PC-9 (cell line): ENCODE data around the gene NRDC. TPM values are rescaled to one million over a fixed set of nuclear protein-coding genes. Genes with fewer than 3 reads are reported as not detected.
A peak's percentile ranks its signal among the peaks of the same experiment; 100 is the strongest.

Experiments
- BruUV-seq: library from RNA; stranded (reverse); fragments of 400-500 nt; replicated peaks from 2 replicates; lab custom pipeline; 2021; lab: Mats Ljungman, UMichigan
- CTCF ChIA-PET: fragments of 300-600 bp; sonication (Branson Sonifier 250); formaldehyde crosslinking; loops from one replicate; lab custom pipeline; 2022; ENCODE audit warnings: antibody characterized with exemption; lab: Charles Lee
- POLR2A ChIA-PET: fragments of 300-600 bp; sonication (Branson Sonifier 250); formaldehyde crosslinking; loops from one replicate; lab custom pipeline; 2022; ENCODE audit warnings: antibody characterized with exemption; ENCODE audit not compliant: unreplicated experiment; lab: Charles Lee
- DNase-seq, 2 experiments: peaks; one replicate each; pipeline versions ENCODE4 v3.0.0 to v3.0.0-alpha.2; 2015 to 2022; ENCODE audit warnings: mixed read lengths in 1 of 2
- H2AFZ ChIP-seq: fragments of 200-600 bp; sonication (generic); 2 replicates; pipeline ENCODE4 v1.8.1; 2017; ENCODE audit warnings: antibody characterized with exemption
- H3F3A ChIP-seq: fragments of 200-600 bp; sonication (generic); 2 replicates; pipeline ENCODE4 v1.8.1; 2017; ENCODE audit warnings: antibody characterized with exemption, mild to moderate bottlenecking, low read depth; ENCODE audit not compliant: insufficient read depth
- H3K27ac ChIP-seq: fragments of 200-600 bp; sonication (generic); 2 replicates; pipeline ENCODE4 v1.6.1; 2016; ENCODE audit warnings: mixed run types
- H3K27me3 ChIP-seq: fragments of 200-600 bp; sonication (generic); 2 replicates; pipeline ENCODE4 v1.6.1; 2016; ENCODE audit warnings: low read depth, mixed run types; ENCODE audit not compliant: insufficient read depth
- H3K36me3 ChIP-seq: fragments of 200-600 bp; sonication (generic); 2 replicates; pipeline ENCODE4 v1.6.1; 2016; ENCODE audit warnings: low read depth, mixed run types
- H3K4me1 ChIP-seq: fragments of 200-600 bp; sonication (generic); replicated peaks from 2 replicates; pipeline ENCODE4 v1.6.1; 2016; ENCODE audit warnings: mixed run types; ENCODE audit not compliant: insufficient read depth
- H3K4me2 ChIP-seq: fragments of 200-600 bp; sonication (generic); 2 replicates; pipeline ENCODE4 v1.6.1; 2017; ENCODE audit warnings: mixed run types
- H3K4me3 ChIP-seq: fragments of 200-600 bp; sonication (generic); 2 replicates; pipeline ENCODE4 v1.6.1; 2016; ENCODE audit warnings: mixed run types
- H3K79me2 ChIP-seq: fragments of 200-600 bp; sonication (generic); 2 replicates; pipeline ENCODE4 v1.6.1; 2017; ENCODE audit warnings: low read depth, mixed run types
- H3K9me2 ChIP-seq: fragments of 200-600 bp; sonication (generic); 2 replicates; pipeline ENCODE4 v1.8.1; 2017; ENCODE audit warnings: mild to moderate bottlenecking; ENCODE audit not compliant: insufficient read depth
- H3K9me3 ChIP-seq: fragments of 200-600 bp; sonication (generic); 2 replicates; pipeline ENCODE4 v1.8.1; 2016; ENCODE audit warnings: low read depth; ENCODE audit not compliant: insufficient read depth
- H4K20me1 ChIP-seq: fragments of 200-600 bp; sonication (generic); 2 replicates; pipeline ENCODE4 v1.8.1; 2017; ENCODE audit not compliant: insufficient read depth
- CTCF ChIP-seq: fragments of 200-600 bp; sonication (generic); conservative IDR thresholded peaks from 2 replicates; pipeline ENCODE4 v1.6.1; 2017; ENCODE audit warnings: mixed run types, antibody characterized with exemption, mild to moderate bottlenecking, moderate library complexity
- EZH2 ChIP-seq: fragments of 200-600 bp; sonication (generic); IDR thresholded peaks from 2 replicates; pipeline ENCODE4 v1.8.0; 2017; ENCODE audit warnings: antibody characterized with exemption, low read depth
- intact Hi-C: fragments of 100-400 bp; cut with micrococcal nuclease; formaldehyde crosslinking; loops from one replicate; pipeline ENCODE4 v1.10.0; 2022; ENCODE audit not compliant: unreplicated experiment
- total RNA-seq: library from RNA; stranded (reverse); gene quantifications from 2 replicates; pipeline ENCODE4 v1.2.3, GENCODE V29; 2021

Gene NRDC
- total RNA-seq, 1 experiment from 2014 or later, result 219 TPM

DNA sequence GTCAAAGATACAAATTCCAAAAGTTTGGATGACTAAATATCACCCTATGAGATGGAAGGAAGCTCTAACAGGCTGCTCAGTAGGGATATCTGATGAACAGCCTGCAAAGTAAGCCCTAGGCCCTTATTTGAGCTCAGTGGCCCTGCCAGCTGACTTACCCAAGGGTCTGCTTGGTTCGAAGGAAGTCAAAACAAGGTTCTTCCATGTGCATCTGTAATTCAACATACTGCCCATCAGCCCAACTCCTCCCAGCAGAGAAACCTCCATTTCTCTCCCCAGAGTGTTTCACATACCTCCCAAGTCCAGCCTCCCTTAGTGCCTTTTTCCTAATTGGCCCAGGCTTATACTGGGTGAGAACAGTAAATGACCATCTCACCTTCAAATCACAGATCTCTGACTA, 86.6 kb downstream of the NRDC start:
- Histone ChIP-seq H3K9me2 (no peaks in the 10 kb centered on the region), H3K9me3 (no peaks in the 10 kb centered on the region), H2AFZ (no peak overlapping the region), H3K4me1 (no peaks in the 10 kb centered on the region), H3F3A (peaks cover 65% of the 10 kb centered on the region), H3K4me2 (no peak overlapping the region), H3K27me3 (no peaks in the 10 kb centered on the region), H3K27ac (0 out of 2 replicates have a peak overlapping the region, but pooled peaks have one; percentile 13), H3K4me3 (no peak overlapping the region), H3K36me3 (peaks cover 67% of the 10 kb centered on the region), H3K79me2 (no peaks in the 10 kb centered on the region), H4K20me1 (no peaks in the 10 kb centered on the region)
- BruUV-seq, result no TSS peak
- intact Hi-C loops, result no loop called here
- TF ChIP-seq CTCF (no peak), EZH2 (no peak)
- ChIA-PET POLR2A (no interaction called here), CTCF (no interaction called here)
- DNase-seq, result no peak

GRCh38 chr1:51790385-51790784, 88.1 kb downstream of the NRDC start:
- no peaks in the 10 kb centered on the region for H3K27me3 ChIP-seq
- ChIA-PET POLR2A (no interaction called here), CTCF (no interaction called here)
- no peak overlapping the region for H2AFZ ChIP-seq
- peaks cover 72% of the 10 kb centered on the region for H3F3A ChIP-seq
- no peak overlapping the region for H3K4me2 ChIP-seq
- H3K4me3 ChIP-seq, result no peak overlapping the region
- H3K36me3 ChIP-seq, result peaks cover 78% of the 10 kb centered on the region
- no peak for DNase-seq
- TF ChIP-seq CTCF (no peak), EZH2 (no peak)
- no peaks in the 10 kb centered on the region for H3K9me2 ChIP-seq
- 0 out of 2 replicates have a peak overlapping the region, but pooled peaks have one; percentile 13 for H3K27ac ChIP-seq
- H3K79me2 ChIP-seq, result no peaks in the 10 kb centered on the region
- no peaks in the 10 kb centered on the region for H3K9me3 ChIP-seq
- H4K20me1 ChIP-seq, result no peaks in the 10 kb centered on the region
- intact Hi-C loops, result no loop called here
- BruUV-seq, result no TSS peak
- H3K4me1 ChIP-seq, result no peaks in the 10 kb centered on the region

DNA sequence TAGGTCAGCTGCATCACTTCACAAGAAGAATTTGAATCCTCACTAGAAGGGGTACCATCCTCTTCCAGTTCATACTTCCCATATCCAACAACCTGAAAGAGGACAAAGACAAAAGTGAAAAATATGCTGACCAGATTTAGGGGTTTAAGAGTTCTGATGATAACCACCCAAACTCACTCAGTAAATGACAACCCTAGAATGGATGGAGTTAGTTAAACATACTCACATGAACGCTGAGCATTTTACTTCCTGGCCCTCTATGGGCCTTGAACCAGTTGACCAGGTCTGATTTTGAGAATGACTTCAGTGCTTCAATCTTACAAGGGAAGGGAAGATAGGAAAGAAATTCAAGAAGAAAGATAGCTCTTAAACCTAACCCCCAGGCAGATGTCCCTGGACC, 89.2 kb downstream of the NRDC start:
- CTCF ChIA-PET, result no interaction called here
- intact Hi-C loops, result no loop called here
- no peaks in the 10 kb centered on the region for H3K27me3 ChIP-seq

More for the DNA sequence above, 89.2 kb downstream of the NRDC start:
- H3K4me1 ChIP-seq, result no peaks in the 10 kb centered on the region
- no peak overlapping the region for H3K4me2 ChIP-seq
- DNase-seq, result no peak
- peaks cover 79% of the 10 kb centered on the region for H3F3A ChIP-seq
- no peak overlapping the region for H3K27ac ChIP-seq
- H3K36me3 ChIP-seq, result peaks cover 77% of the 10 kb centered on the region
- no peak overlapping the region for H3K4me3 ChIP-seq
- TF ChIP-seq CTCF (no peak), EZH2 (no peak)
- no peaks in the 10 kb centered on the region for H3K9me3 ChIP-seq
- H2AFZ ChIP-seq, result no peak overlapping the region
- POLR2A ChIA-PET, result no interaction called here
- no peaks in the 10 kb centered on the region for H4K20me1 ChIP-seq
- H3K79me2 ChIP-seq, result no peaks in the 10 kb centered on the region
- no TSS peak for BruUV-seq
- no peaks in the 10 kb centered on the region for H3K9me2 ChIP-seq
